ENCODE measurements around the gene SLC27A3. TPM values are rescaled to one million over a fixed set of nuclear protein-coding genes. Genes with fewer than 3 reads are reported as not detected.

SLC27A3 gene
- total RNA-seq, 2 donors from 2014 or later = 27.4 to 30.9 TPM

DNA sequence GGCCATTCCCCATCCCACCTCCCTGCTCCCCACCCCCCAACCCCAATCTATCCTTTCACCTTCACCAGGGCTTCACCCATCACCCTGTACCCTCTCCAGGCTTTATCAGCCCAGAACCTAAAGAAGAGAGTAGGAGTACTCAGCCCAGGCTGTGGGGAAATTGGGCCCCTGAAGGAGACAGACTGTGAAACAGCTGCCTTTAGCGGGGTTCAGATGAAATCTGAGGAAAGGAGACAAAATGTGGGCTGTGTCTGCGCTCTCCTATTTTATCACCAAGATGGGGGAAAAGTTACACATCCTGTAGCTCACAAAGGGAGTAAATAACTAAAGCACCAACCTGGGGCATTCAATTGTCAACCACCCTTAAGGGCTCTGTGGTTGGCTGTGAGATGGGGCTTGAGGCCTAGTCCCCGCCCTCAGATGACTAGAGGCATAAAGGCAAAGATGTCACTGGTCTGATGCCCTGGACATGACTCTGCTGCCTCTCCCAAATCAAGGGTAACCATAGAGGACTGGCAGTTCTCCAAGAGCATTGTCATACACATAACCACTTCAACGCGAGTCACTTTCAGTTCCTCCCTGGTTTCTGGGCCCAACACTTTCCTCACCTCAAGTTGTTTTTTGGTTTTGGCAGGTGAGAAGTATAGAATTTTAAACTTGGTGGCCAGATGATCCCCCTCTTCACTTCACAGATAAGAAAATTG, 30.0 kb downstream of the SLC27A3 start:
- DNase-seq (ENCODE audit: low spot score) = peak; percentile 37
- intact Hi-C loops (cut with DNase I) = no loop called here
- H3K27ac ChIP-seq = no peak overlapping the region
- peaks cover 0 to 5% of the 10 kb centered on the region in 2 donors for H3K36me3 ChIP-seq
- H3K27me3 ChIP-seq (replicated peaks; ENCODE audit: insufficient read depth) = no peaks in the 10 kb centered on the region
- TF ChIP-seq POLR2A (IDR thresholded peaks at IDR 0.05) (no peak), POLR2AphosphoS5 (IDR thresholded peaks at IDR 0.05) (no peak)
- TF ChIP-seq, protein P1, sequence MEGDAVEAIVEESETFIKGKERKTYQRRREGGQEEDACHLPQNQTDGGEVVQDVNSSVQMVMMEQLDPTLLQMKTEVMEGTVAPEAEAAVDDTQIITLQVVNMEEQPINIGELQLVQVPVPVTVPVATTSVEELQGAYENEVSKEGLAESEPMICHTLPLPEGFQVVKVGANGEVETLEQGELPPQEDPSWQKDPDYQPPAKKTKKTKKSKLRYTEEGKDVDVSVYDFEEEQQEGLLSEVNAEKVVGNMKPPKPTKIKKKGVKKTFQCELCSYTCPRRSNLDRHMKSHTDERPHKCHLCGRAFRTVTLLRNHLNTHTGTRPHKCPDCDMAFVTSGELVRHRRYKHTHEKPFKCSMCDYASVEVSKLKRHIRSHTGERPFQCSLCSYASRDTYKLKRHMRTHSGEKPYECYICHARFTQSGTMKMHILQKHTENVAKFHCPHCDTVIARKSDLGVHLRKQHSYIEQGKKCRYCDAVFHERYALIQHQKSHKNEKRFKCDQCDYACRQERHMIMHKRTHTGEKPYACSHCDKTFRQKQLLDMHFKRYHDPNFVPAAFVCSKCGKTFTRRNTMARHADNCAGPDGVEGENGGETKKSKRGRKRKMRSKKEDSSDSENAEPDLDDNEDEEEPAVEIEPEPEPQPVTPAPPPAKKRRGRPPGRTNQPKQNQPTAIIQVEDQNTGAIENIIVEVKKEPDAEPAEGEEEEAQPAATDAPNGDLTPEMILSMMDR (IDR thresholded peaks at IDR 0.05) = no peak
- no peaks in the 10 kb centered on the region for H3K4me1 ChIP-seq (replicated peaks)
- 64% methylated on average over 5 of the region's 5 CpGs for WGBS
- H3K9me3 ChIP-seq = no peaks in the 10 kb centered on the region
- no peak overlapping the region for H3K4me3 ChIP-seq

DNA sequence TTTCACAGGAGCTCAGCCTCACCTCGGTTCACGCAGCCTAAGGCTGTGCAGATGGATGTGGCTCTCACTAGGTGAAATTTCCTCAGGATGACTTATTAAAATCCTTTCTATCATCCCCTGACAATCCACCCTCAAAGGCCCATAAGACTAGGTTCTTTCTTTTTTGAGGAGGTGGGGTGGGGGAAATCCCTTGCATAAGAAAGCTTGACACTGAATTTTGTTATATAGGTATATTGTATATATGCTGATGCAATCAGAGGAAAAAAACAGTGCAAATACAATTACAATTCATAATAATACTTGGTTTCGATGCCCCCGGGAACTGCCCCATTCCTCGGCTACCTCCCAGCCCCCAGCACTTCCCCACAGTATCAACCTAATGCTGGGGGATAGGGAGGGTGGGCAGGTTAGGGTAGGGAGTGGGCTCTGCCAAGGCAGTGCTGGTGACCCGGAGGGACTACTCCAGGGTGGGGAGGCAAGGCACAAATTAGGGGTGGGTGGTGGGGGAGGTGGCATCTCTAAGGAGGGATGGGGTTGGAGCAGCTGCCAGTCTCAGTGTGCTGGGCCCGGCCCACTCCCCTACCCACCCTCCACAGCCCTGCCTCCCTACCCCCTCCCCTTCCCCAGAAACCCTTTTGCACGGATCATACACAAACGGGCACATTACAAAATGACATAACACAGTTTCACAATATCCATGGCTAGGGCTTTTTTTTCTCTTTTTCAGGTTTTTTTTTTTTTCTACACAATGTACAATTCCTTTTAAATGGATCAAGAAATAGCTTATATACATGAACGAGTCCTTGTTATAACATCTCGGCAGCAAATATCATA, 30.9 kb downstream of the SLC27A3 start:
- Histone ChIP-seq H3K4me1 (replicated peaks) (no peaks in the 10 kb centered on the region), H3K9me3 (no peaks in the 10 kb centered on the region), H3K36me3 (peaks cover 0 to 9% of the 10 kb centered on the region in 2 donors), H3K27ac (no peak overlapping the region), H3K27me3 (replicated peaks; ENCODE audit: insufficient read depth) (no peaks in the 10 kb centered on the region), H3K4me3 (no peak overlapping the region)
- TF ChIP-seq, protein P1 (IDR thresholded peaks at IDR 0.05) = no peak
- TF ChIP-seq POLR2A (IDR thresholded peaks at IDR 0.05) (no peak), POLR2AphosphoS5 (IDR thresholded peaks at IDR 0.05) (no peak)
- WGBS = 83% methylated on average over 11 of the region's 11 CpGs
- intact Hi-C loops (cut with DNase I) = no loop called here
- no peak for DNase-seq (ENCODE audit: low spot score)

DNA sequence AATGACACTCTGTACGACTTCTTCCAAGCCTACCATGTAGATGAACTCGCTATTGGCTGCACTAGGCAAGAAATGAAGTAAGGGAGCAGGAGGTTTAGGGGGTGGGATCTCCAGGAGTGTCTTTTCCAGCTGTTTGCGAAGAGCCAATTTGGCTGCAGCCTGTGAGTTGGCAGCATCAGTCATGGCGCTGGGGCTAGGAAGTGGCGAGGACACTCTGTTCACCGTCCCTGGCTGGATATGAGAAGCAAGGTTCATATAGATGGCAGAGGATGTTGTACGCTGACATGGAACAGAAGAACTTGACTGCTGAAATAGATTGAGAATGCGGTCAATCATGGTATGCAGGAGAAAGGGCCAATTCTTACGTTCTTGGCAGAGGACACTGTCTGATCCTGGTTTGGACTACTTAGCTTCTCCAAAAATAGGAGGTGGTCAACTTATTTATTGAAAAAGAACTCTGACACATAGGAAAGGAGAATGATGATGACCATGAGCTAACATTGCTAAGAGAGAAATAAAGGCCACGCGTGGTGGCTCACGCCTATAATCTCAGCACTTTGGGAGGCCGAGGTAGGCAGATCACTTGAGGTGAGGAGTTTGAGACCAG, 41.2 kb downstream of the SLC27A3 start:
- H3K4me1 ChIP-seq (replicated peaks) = no peaks in the 10 kb centered on the region
- H3K4me3 ChIP-seq = no peak overlapping the region
- intact Hi-C loops (cut with DNase I) = no loop called here
- DNase-seq (ENCODE audit: low spot score) = no peak
- H3K9me3 ChIP-seq = no peaks in the 10 kb centered on the region
- H3K27me3 ChIP-seq (replicated peaks; ENCODE audit: insufficient read depth) = no peaks in the 10 kb centered on the region
- no peak overlapping the region for H3K27ac ChIP-seq
- whole genome bisulfite sequencing = 88% methylated on average over 13 of the region's 13 CpGs
- peaks cover 5 to 20% of the 10 kb centered on the region in 2 donors for H3K36me3 ChIP-seq
- TF ChIP-seq, protein P1 (IDR thresholded peaks at IDR 0.05) = no peak
- TF ChIP-seq POLR2A (IDR thresholded peaks at IDR 0.05) (no peak), POLR2AphosphoS5 (IDR thresholded peaks at IDR 0.05) (no peak)

DNA sequence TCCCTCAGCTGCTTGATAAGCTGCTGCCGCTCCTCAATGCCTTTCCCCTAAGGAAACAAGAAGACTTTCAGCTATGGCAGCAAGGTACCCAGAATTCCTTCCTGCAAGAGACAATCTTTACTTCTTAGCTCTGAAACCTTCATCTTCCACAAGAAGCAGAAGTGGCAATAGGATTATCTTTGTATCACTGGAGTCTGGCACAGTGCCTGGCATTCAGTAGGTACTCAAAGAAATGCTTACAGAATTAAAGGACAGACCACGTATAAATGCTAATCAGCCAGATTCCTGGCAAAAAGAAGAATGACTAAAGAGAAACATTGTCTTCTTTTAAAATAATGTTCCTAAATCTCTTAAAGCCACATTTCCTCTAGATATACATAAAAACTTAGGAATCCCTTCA, 43.7 kb downstream of the SLC27A3 start:
- H3K36me3 ChIP-seq = peaks cover 5 to 15% of the 10 kb centered on the region in 2 donors
- H3K27me3 ChIP-seq (replicated peaks; ENCODE audit: insufficient read depth) = no peaks in the 10 kb centered on the region
- intact Hi-C loops (cut with DNase I) = no loop called here
- 69% methylated on average over 2 of the region's 2 CpGs for WGBS
- H3K27ac ChIP-seq = no peak overlapping the region
- no peaks in the 10 kb centered on the region for H3K9me3 ChIP-seq
- H3K4me1 ChIP-seq (replicated peaks) = no peaks in the 10 kb centered on the region
- DNase-seq (ENCODE audit: low spot score) = no peak
- H3K4me3 ChIP-seq = no peak overlapping the region
- no peak for TF ChIP-seq POLR2AphosphoS5 (IDR thresholded peaks at IDR 0.05)
- TF ChIP-seq, protein P1 (IDR thresholded peaks at IDR 0.05) = no peak
- no peak for TF ChIP-seq POLR2A (IDR thresholded peaks at IDR 0.05)
